GM12801 (cell line): Measurements from ENCODE around the gene TPCN2.

Experiments
- TF ChIP-seq, protein P1 (sequence below): IDR thresholded peaks from one replicate; pipeline ENCODE4 v1.5.1; 2011; ENCODE audit warnings: control low read depth; ENCODE audit not compliant: insufficient read length; ENCODE audit errors: extremely low read depth

Gene TPCN2

DNA sequence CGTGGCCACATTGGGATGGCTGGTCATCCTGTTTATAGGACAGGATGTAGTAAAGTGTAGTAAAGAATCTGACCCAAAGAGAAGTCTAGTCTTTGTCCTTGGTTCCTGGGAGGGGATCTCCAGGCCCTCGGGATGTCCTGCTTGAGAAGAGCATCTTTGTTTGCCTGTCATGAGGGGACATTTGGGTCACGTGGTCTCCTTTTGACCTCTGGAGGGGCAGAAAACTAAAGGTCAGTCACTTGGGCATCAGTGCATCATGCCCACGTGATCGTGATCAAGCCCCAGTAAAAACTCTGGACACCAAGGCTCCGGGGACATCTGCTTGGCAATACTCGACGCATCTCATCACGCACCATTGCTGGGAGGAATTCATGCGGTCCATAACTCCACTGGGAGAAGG lies 116.1 kb downstream of the TPCN2 start:
- TF ChIP-seq, protein P1, sequence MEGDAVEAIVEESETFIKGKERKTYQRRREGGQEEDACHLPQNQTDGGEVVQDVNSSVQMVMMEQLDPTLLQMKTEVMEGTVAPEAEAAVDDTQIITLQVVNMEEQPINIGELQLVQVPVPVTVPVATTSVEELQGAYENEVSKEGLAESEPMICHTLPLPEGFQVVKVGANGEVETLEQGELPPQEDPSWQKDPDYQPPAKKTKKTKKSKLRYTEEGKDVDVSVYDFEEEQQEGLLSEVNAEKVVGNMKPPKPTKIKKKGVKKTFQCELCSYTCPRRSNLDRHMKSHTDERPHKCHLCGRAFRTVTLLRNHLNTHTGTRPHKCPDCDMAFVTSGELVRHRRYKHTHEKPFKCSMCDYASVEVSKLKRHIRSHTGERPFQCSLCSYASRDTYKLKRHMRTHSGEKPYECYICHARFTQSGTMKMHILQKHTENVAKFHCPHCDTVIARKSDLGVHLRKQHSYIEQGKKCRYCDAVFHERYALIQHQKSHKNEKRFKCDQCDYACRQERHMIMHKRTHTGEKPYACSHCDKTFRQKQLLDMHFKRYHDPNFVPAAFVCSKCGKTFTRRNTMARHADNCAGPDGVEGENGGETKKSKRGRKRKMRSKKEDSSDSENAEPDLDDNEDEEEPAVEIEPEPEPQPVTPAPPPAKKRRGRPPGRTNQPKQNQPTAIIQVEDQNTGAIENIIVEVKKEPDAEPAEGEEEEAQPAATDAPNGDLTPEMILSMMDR = no peak

DNA sequence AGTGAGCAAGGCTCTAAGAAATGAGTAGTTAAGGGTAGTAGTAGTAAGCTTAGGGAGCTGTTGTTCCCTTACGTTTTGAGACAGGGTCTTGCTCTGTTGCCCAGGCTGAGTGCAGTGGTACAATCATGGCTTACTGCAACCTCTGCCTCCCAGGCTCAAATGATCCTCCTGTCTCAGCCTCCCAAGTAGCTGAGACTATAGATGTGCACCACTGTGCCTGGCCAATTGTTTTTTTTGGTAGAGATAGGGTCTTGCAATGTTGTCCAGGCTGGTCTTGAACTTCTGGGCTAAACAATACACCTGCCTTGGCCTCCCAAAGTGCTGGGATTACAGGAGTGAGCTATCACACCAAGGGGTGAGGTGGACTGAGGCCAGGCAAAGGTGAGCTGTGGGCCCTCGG lies 117.0 kb downstream of the TPCN2 start:
- TF ChIP-seq, protein P1 = no peak

DNA sequence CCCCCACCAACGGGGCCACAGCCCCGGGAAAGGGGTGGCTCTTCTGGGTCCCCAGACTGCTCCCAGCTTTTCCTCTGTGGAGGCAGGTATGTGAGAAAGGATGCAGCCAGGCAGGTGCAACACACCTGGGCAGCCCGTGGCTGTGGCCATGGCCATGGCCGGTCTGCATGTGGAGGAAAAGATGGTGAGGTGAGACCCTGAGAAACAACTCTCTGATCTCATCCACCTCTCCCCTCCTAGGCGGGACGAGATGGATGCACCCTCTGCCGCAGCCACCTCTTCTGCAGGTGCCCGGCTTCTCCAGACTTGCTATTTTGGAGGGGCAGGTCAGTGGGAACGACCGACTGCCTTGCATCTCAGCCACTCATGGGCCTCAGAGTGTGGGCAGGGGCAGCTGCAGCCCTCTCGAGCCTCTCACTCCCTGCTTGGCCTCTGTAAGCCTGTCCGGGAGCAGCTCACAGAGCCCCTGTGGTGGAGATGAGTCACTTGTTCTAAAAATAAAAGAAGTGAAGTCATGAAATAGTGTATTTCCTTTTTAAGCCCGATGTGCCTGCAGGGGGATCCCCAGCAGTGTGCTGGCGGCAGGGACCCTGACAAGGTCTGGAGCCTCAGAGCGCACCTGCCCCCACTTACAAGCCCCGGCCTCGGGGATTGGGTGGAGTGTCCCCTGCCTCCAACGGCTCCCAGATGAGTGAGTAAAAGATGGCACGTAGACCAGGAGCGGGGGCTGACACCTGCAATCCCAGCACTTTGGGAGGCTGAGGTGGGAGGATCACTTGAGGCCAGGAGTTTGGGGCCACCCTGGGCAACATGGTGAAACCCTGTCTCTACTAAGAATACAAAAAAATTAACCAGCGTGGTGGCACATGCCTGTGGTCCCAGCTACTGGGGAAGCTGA lies 117.7 kb downstream of the TPCN2 start:
- TF ChIP-seq, protein P1 = no peak

DNA sequence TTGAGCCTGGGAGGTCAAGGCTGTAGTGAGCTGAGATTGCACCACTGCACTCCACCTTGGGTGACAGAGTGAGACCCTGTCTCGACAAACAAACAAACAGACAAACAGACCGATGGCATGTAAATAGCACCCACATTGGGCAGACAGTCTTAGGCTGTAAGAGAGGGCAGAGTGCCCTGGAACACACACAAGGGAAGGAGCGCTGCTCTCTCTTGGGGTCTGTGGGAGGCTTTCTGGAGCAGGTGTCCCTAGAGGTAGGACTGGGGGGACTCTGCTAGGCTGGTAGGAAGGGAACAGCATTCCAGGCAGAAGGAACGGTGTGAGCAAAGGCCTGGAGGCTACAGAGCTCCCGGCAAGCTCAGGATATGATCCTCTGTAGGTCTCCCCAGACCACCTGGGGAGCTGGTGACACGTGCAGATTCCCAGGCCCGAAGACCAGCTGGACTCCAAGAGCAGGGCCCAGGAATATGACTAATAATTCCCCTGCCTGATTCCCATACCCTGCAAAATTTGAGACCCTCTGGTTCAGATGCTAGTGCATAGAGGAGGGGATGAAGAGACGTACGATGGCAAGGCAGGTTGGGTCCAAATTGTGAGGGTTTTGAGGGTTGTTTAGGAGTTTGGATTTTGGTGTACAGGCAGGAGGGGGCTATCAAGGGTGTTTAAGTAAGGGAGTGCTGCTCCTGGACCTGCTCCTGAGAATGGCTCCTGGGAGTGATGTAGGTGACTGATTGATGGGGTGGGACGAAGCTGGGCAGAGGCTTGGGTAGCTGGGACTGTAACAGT lies 118.6 kb downstream of the TPCN2 start:
- TF ChIP-seq, protein P1 = no peak

DNA sequence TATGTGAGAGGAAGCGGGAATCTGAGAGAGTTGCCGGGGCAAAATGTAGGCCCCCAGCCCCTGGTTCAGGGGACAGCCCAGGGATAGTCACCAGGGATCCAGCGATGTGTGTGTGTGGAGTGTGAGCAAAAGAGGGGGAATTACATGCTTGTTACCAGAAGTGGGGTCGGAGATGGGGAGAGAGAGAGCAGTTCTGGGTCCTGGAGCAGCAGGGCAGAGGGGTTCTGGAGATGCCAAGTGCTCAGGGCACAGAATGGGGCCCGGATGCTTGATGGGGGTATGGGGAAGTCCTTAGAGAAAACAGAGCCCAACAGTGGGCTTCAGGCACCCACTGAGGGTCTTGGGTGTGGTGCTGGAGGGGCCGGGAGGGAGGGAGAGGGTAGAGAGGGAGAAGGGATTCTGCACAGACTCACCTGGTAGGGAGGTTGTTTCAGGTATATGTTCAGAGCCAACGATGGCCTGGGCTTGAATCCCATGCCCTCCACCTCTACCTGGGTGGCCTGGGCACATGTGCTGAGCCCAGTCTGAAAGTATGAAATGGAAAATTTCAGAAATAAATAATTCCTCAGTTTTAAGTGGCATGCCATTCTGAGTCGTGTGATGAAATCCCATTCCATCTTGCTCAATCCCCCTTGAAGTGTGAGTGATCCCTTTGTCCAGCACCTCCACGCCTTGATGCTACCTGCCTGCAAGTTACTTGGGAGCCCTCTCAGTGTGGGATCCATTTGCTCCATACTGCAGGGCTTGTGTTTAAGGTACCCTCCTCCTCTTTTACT lies 119.4 kb downstream of the TPCN2 start:
- TF ChIP-seq, protein P1 = no peak

DNA sequence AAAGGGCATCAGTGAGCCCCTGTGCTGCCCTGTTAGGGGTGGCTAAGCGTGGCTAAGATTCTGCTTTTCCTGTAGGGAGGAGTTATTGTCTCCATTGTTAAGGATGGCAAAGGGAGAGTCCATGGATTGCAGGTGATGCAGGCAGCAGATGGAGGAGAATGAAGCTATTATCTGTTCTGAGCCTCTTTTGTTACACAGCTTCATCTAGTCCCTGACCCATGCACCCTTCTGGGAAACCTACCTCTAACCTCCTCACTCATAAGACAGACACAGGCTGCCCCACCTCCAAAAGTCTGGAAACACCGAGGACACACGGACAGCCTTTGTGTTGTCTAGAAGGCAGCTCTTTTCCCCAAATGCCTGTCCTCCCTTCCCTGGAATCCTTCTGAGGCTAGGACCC lies 120.7 kb downstream of the TPCN2 start:
- TF ChIP-seq, protein P1 = no peak

DNA sequence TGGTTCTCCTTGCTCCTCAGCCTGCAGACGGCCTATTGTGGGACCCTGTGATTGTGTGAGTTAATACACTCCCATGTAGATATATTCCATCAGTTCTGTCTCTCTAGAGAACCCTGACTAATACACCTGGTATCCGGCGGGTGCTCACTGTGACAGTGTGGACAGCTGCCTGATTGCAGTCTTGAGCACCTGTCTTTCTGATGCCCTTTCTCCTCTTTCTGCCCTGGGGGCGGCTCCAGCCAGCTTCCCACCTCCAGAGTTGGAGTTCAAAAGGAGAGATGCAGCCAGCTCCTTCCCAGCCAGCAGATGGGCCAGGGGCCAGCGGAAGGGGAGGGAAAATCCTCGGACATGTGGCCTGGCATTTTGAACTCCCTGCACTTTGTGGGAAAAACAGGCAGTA lies 122.0 kb downstream of the TPCN2 start:
- TF ChIP-seq, protein P1 = no peak
